Measurements from ENCODE around the gene DOCK4. TPM values are rescaled to one million over a fixed set of nuclear protein-coding genes. Genes with fewer than 3 reads are reported as not detected.

The DOCK4 gene
- total and polyA plus RNA-seq, 2 of the 8 experiments (the other 6 are each of a cell fraction or from before 2014, with no cell fraction given), result 5.1 to 23.6 TPM

GRCh38 chr7:111747718-111748117, 458.5 kb downstream of the DOCK4 start:
- Histone ChIP-seq H2BK5ac (ENCODE audit: low read depth, low read length) (no peak overlapping the region), H3K4me3 (ENCODE audit: extremely low read depth in 1 of 4, insufficient read depth in 2 of 4, low read depth in 3 of 4, low read length in 4 of 4) (no peak overlapping the region), H3K4me1 (replicated peaks in 1 of 4; ENCODE audit: control insufficient read depth in 3 of 4, insufficient read depth in 4 of 4, low read length in 3 of 4) (peaks cover 0 to 3% (median 0%) of the 10 kb centered on the region in 4 experiments; a peak in 1 of 7 replicates), H3K79me1 (ENCODE audit: low read depth, low read length) (no peaks in the 10 kb centered on the region), H3K14ac (ENCODE audit: insufficient read length) (no peak overlapping the region), H3K36me3 (ENCODE audit: control insufficient read depth in 2 of 4, insufficient read depth in 4 of 4, low read length in 3 of 4) (peaks cover 0 to 3% (median under 1%) of the 10 kb centered on the region in 4 experiments; a peak in 1 of 8 replicates), H2BK120ac (replicated peaks; ENCODE audit: low read depth, low read length) (no peak overlapping the region), H2AK5ac (ENCODE audit: low read depth, low read length) (no peak overlapping the region), H3K23ac (ENCODE audit: insufficient read length) (no peak overlapping the region), H3K27me3 (replicated peaks in 1 of 4; ENCODE audit: control insufficient read depth in 3 of 4, extremely low read depth in 1 of 4, insufficient read depth in 3 of 4, low read length in 3 of 4) (no peaks in the 10 kb centered on the region), H3K79me2 (ENCODE audit: control insufficient read depth in 1 of 2, insufficient read depth in 2 of 2, low read length in 2 of 2) (no peaks in the 10 kb centered on the region), H4K91ac (replicated peaks; ENCODE audit: insufficient read length, low read length) (no peak overlapping the region), H3K27ac (ENCODE audit: low read depth, low read length) (no peak overlapping the region), H3K56ac (replicated peaks; ENCODE audit: insufficient read length, low read depth, low read length) (no peak overlapping the region), H2BK20ac (ENCODE audit: low read length) (no peak overlapping the region), H4K8ac (ENCODE audit: extremely low read depth, insufficient read depth, low read length) (no peak overlapping the region), H4K5ac (ENCODE audit: insufficient read length, low read depth, low read length) (no peak overlapping the region), H3K23me2 (ENCODE audit: low read depth, low read length) (no peaks in the 10 kb centered on the region), H3K18ac (ENCODE audit: extremely low read depth, low read length) (no peak overlapping the region), H3K4ac (replicated peaks; ENCODE audit: insufficient read length, low read depth, low read length) (no peak overlapping the region), H2AFZ (ENCODE audit: low read length) (no peak overlapping the region), H2BK15ac (ENCODE audit: low read length) (no peak overlapping the region), H4K20me1 (replicated peaks in 1 of 2; ENCODE audit: control insufficient read depth in 1 of 2, insufficient read depth in 2 of 2, low read length in 2 of 2) (no peaks in the 10 kb centered on the region), H3K9ac (replicated peaks in 1 of 4; ENCODE audit: extremely low read depth in 1 of 4, low read depth in 3 of 4, low read length in 3 of 4) (no peak overlapping the region), H3K9me3 (ENCODE audit: insufficient read depth in 2 of 2, low read depth in 1 of 2, low read length in 1 of 2) (peaks cover 0 to 3% of the 10 kb centered on the region in 2 experiments; a peak in 1 of 4 replicates), H3K4me2 (ENCODE audit: insufficient read depth in 1 of 2, low read depth in 2 of 2, low read length in 2 of 2) (no peak overlapping the region), H2BK12ac (ENCODE audit: low read depth, low read length) (no peak overlapping the region)
- ChIA-PET POLR2A (ENCODE audit: partially characterized antibody) (no interaction called here), CTCF (ENCODE audit: partially characterized antibody) (no interaction called here)
- FAIRE-seq, result no peak
- no peak for DNase-seq (ENCODE audit: low read depth in 1 of 2, low spot score in 2 of 2)
- TF ChIP-seq, protein P1, sequence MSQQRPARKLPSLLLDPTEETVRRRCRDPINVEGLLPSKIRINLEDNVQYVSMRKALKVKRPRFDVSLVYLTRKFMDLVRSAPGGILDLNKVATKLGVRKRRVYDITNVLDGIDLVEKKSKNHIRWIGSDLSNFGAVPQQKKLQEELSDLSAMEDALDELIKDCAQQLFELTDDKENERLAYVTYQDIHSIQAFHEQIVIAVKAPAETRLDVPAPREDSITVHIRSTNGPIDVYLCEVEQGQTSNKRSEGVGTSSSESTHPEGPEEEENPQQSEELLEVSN (IDR thresholded peaks at IDR 0.05), result no peak

All from H1 (cell line).